Measurements from ENCODE around the gene ERC2.

The ERC2 gene

DNA sequence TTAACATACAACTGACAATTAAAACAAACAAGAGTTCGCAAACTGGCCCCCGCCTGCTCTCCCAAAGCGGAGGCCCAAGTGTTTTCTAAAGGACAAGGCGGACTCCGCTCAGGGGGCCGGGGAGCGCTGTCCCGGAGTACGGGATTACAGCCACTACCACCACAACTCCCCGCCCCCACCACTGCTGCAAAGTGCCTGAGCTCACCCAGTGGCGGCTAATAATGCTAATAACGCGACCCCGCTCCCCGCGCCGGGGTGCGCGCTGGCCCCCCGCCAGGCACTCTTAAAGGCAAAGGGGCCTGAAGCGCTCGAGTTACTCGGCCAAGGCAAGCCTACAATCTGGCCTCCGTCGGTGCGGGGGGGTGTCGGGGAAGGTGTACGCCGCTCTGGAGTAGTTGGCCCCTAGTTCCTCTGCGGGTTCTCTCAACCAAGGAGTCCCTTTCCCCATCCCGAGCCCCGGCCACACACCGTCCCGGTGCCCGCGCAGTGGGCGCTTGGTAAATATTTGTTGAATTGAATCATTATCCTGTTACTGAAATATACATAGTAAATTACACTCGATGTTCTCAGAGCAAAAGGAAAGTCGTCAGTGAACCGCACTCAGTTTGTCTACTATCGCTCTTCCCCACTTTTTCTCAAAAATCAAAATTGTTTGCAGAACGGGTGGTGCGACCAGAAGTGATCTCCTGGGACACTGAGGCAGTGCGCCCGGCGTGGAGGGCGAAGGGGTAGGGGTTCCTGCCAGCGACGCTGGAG lies 982.0 kb downstream of the ERC2 start:
- TF ChIP-seq, protein P1, sequence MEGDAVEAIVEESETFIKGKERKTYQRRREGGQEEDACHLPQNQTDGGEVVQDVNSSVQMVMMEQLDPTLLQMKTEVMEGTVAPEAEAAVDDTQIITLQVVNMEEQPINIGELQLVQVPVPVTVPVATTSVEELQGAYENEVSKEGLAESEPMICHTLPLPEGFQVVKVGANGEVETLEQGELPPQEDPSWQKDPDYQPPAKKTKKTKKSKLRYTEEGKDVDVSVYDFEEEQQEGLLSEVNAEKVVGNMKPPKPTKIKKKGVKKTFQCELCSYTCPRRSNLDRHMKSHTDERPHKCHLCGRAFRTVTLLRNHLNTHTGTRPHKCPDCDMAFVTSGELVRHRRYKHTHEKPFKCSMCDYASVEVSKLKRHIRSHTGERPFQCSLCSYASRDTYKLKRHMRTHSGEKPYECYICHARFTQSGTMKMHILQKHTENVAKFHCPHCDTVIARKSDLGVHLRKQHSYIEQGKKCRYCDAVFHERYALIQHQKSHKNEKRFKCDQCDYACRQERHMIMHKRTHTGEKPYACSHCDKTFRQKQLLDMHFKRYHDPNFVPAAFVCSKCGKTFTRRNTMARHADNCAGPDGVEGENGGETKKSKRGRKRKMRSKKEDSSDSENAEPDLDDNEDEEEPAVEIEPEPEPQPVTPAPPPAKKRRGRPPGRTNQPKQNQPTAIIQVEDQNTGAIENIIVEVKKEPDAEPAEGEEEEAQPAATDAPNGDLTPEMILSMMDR (IDR thresholded peaks at IDR 0.05; ENCODE audit: control insufficient read depth, extremely low read depth, insufficient read depth) = no peak
- H3K4me3 ChIP-seq (ENCODE audit: low read depth, low read length) = peak overlapping the region; percentile 72
- no peak for DNase-seq (ENCODE audit: low read depth)

GRCh38 chr3:55484801-55485791 lies 983.2 kb downstream of the ERC2 start:
- peak overlapping the region; percentile 15; the same call in 1 of the 2 replicates for H3K4me3 ChIP-seq (ENCODE audit: low read depth, low read length)
- DNase-seq (ENCODE audit: low read depth) = no peak
- TF ChIP-seq, protein P1 (IDR thresholded peaks at IDR 0.05; ENCODE audit: control insufficient read depth, extremely low read depth, insufficient read depth) = peak; percentile 72

DNA sequence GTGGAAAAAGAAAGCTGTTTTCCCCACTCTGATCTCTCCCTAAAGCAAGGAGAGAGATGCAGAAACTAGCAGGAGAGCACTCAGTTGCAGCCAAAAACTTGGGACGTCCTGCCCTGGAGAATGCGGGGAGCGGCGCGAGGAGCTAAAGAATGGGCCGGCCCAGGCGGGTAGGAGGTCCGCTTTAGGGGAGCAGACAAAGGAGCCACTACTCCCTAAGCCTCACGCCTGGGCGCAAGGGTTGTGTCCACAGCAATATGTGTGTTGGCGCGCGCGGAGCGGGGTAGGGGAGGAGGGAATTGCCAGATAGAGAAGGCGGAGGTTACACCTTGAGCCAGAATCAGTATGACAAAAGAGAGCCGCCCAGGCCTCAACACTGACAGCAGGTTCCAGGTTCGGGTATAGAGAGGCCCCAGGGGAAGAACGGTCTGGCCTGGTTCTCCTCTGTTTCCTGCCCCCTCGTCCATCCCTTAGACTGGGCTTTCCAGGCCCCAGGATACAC lies 984.0 kb downstream of the ERC2 start:
- DNase-seq (ENCODE audit: low read depth) = no peak
- H3K4me3 ChIP-seq (ENCODE audit: low read depth, low read length) = no peak overlapping the region
- TF ChIP-seq, protein P1 (IDR thresholded peaks at IDR 0.05; ENCODE audit: control insufficient read depth, extremely low read depth, insufficient read depth) = no peak

- no peak for DNase-seq (ENCODE audit: low read depth)
- TF ChIP-seq, protein P1 (IDR thresholded peaks at IDR 0.05; ENCODE audit: control insufficient read depth, extremely low read depth, insufficient read depth) = no peak
Observed at GRCh38 chr3:55483196-55484095, 984.8 kb downstream of the ERC2 start.

DNA sequence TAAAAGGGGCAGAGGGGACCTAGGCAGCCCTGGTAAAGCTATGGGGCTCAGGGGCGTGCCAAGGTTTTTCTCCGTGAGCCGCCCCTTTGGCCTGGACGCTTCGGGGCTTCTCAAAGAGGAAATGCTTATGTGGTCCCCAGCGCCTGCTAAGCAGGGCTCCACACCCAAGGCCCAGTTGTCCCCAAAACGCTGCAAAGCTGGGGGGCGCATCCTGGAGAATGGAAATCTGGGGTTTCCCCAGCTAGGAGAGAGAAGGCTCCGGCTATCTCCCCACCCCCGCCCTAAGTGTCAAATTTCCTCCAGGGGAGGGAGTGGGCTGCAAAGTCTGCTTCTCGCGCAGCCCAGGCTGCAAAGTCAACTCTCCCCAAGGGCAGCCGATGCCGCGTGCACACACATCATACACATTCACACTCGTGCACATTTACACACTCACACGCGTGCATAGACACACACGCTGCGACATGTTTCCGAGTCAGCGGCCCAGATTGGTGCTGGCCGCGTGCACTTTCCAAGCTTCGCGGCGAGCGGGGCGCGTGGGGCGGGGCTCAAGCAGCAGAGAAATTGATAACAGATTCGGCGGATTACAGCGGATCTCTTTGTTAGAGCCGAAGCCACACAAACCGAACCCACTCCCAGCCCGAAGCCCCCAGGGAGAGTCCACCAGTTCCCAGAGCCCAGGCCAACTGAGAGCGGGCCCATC lies 985.6 kb downstream of the ERC2 start:
- DNase-seq (ENCODE audit: low read depth) = no peak
- TF ChIP-seq, protein P1 (IDR thresholded peaks at IDR 0.05; ENCODE audit: control insufficient read depth, extremely low read depth, insufficient read depth) = no peak
- no peak overlapping the region for H3K4me3 ChIP-seq (ENCODE audit: low read depth, low read length)

More at GRCh38 chr3:55483196-55484095, 984.8 kb downstream of the ERC2 start:
- no peak overlapping the region for H3K4me3 ChIP-seq (ENCODE audit: low read depth, low read length)

Measured in LNCaP clone FGC (cell line).